Esophagus muscularis mucosa (tissue), 4 donors: ENCODE results near the gene TNF. TPM values are rescaled to one million over a fixed set of nuclear protein-coding genes. Genes with fewer than 3 reads are reported as not detected.
A peak's percentile ranks its signal among the peaks of the same experiment; 100 is the strongest.

Experiments used
- DNase-seq: peaks from one replicate; pipeline ENCODE4 v3.0.0-alpha.2; 2017; ENCODE audit errors: extremely low spot score
- H3K27ac ChIP-seq, 4 donors: fragments of 200-600 bp; sonication (generic); replicated peaks in 1 of 4; 1 replicate in 3 of 4; 2 replicates in 1 of 4; pipeline ENCODE4 v1.5.1; 2016 to 2019; ENCODE audit warnings: mild to moderate bottlenecking in 1 of 4
- H3K27me3 ChIP-seq, 4 donors: fragments of 200-600 bp; sonication (generic); one replicate each; pipeline versions ENCODE4 v1.5.1 to v1.6.0; 2016 to 2019
- H3K36me3 ChIP-seq, 4 donors: fragments of 200-600 bp; sonication (generic); one replicate each; pipeline ENCODE4 v1.5.1; 2016 to 2019
- H3K4me1 ChIP-seq, 4 donors: fragments of 200-600 bp; sonication (generic); one replicate each; pipeline ENCODE4 v1.5.1; 2016 to 2019
- H3K4me3 ChIP-seq, 4 donors: fragments of 200-600 bp; sonication (generic); 1 replicate in 2 of 4; 2 replicates in 2 of 4; pipeline ENCODE4 v1.5.1; 2016 to 2019; ENCODE audit warnings: mild to moderate bottlenecking in 4 of 4, moderate library complexity in 1 of 4
- H3K9me3 ChIP-seq, 4 donors: fragments of 200-600 bp; sonication (generic); 1 replicate in 3 of 4; 2 replicates in 1 of 4; pipeline ENCODE4 v1.5.1; 2016 to 2019
- CTCF ChIP-seq, 3 experiments: fragments of 200-600 bp in 2 of 3; fragments of 450-650 bp in 1 of 3; sonication (generic) in 2 of 3; IDR thresholded peaks; one replicate each; pipeline ENCODE4 v1.5.1; 2017 to 2019; ENCODE audit warnings: antibody characterized with exemption in 3 of 3, mild to moderate bottlenecking in 2 of 3, moderate library complexity in 1 of 3
- EP300 ChIP-seq: sonication (generic); formaldehyde crosslinking; IDR thresholded peaks from one replicate; pipeline ENCODE4 v1.6.1; 2017; ENCODE audit warnings: antibody characterized with exemption
- POLR2A ChIP-seq: fragments of 450-650 bp; IDR thresholded peaks from one replicate; pipeline ENCODE4 v1.6.1; 2017; ENCODE audit warnings: antibody characterized with exemption, moderate library complexity, mild to moderate bottlenecking, low read depth
- POLR2AphosphoS5 ChIP-seq, 2 donors: sonication (generic); formaldehyde crosslinking; IDR thresholded peaks; one replicate each; pipeline ENCODE4 v1.6.1; 2017; ENCODE audit warnings: antibody characterized with exemption in 2 of 2
- WGBS: methylation state at CpG from one replicate; pipeline ENCODE4 v1.1.5; 2018; 5-methylcytosine and 5-hydroxymethylcytosine counted together
- intact Hi-C: fragments of 100-400 bp; cut with DNase I; formaldehyde crosslinking; loops from one replicate; pipeline ENCODE4 v1.15.1; 2023
- total RNA-seq, 4 donors: library from RNA; depleted of rRNA; stranded (reverse); fragments of >200 nt; gene quantifications; one replicate each; pipeline versions ENCODE4 v1.1.0 to v1.2.1, GENCODE V29; 2016

TNF gene
- total RNA-seq, 4 donors from 2014 or later, result 0.17 to 1.5 TPM; not detected in 2

GRCh38 chr6:31617010-31617409, 41.6 kb downstream of the TNF start:
- 72% methylated on average over 2 of the region's 2 CpGs for WGBS
- intact Hi-C loops, result no loop called here
- TF ChIP-seq POLR2A, result no peak
- no peak for TF ChIP-seq POLR2AphosphoS5 (IDR thresholded peaks at IDR 0.05)
- TF ChIP-seq EP300, result no peak

GRCh38 chr6:31619805-31620585, 44.6 kb downstream of the TNF start:
- intact Hi-C loops, result no loop called here
- no peak for TF ChIP-seq CTCF (IDR thresholded peaks at IDR 0.05)
- peak; percentile 86 to 94 for TF ChIP-seq POLR2AphosphoS5 (IDR thresholded peaks at IDR 0.05)
- peak; percentile 64 for TF ChIP-seq POLR2A
- H3K4me1 ChIP-seq, result peaks cover 15 to 32% (median 24%) of the 10 kb centered on the region in 4 donors
- H3K36me3 ChIP-seq, result peaks cover 15 to 25% (median 21%) of the 10 kb centered on the region in 4 donors
- H3K4me3 ChIP-seq, result peak overlapping the region; percentile 69 to 88 (median 77)
- under 1% methylated on average over 50 of the region's 50 CpGs for WGBS
- no peaks in the 10 kb centered on the region for H3K27me3 ChIP-seq
- no peaks in the 10 kb centered on the region for H3K9me3 ChIP-seq
- peak; percentile 99 for DNase-seq
- peak overlapping the region; percentile 92 to 99 (median 96) for H3K27ac ChIP-seq

More at GRCh38 chr6:31617010-31617409, 41.6 kb downstream of the TNF start:
- Histone ChIP-seq H3K4me3 (no peak overlapping the region), H3K9me3 (no peaks in the 10 kb centered on the region), H3K27me3 (no peaks in the 10 kb centered on the region), H3K4me1 (peaks cover 10 to 13% (median 13%) of the 10 kb centered on the region in 4 donors), H3K27ac (no peak overlapping the region), H3K36me3 (no peaks in the 10 kb centered on the region)
- DNase-seq, result no peak

GRCh38 chr6:31620586-31621319, 45.4 kb downstream of the TNF start, which contains the start of gene PRRC2A:
Gene PRRC2A (plus strand): TSS chr6:31620715. CDS start chr6:31622790, 2,075 bp downstream.
- Histone ChIP-seq H3K36me3 (peaks cover 23 to 33% (median 29%) of the 10 kb centered on the region in 4 donors), H3K27me3 (no peaks in the 10 kb centered on the region), H3K27ac (peak within 1 kb of the TSS; percentile 92 to 99 (median 96)), H3K4me1 (peaks cover 15 to 32% (median 24%) of the 10 kb centered on the region in 4 donors), H3K9me3 (no peaks in the 10 kb centered on the region), H3K4me3 (peak within 1 kb of the TSS; percentile 69 to 88 (median 77))
- intact Hi-C loops, result no loop called here
- 0% methylated on average over 25 of the region's 67 CpGs for WGBS
- peak; percentile 36 to 71 for TF ChIP-seq POLR2AphosphoS5 (IDR thresholded peaks at IDR 0.05)
- TF ChIP-seq CTCF (IDR thresholded peaks at IDR 0.05), result no peak
- TF ChIP-seq POLR2A, result peak; percentile 91
- no peak for TF ChIP-seq EP300
- DNase-seq, result peak; percentile 94

- 5% methylated on average over 15 of the region's 15 CpGs for WGBS
- Histone ChIP-seq H3K4me1 (peaks cover 15 to 32% (median 24%) of the 10 kb centered on the region in 4 donors), H3K27ac (peak overlapping the region; percentile 92 to 99 (median 96)), H3K4me3 (peak overlapping the region; percentile 69 to 88 (median 77)), H3K36me3 (peaks cover 29 to 40% (median 36%) of the 10 kb centered on the region in 4 donors), H3K27me3 (no peaks in the 10 kb centered on the region), H3K9me3 (no peaks in the 10 kb centered on the region)
- DNase-seq, result no peak
- TF ChIP-seq EP300 (no peak), POLR2AphosphoS5 (IDR thresholded peaks at IDR 0.05) (no peak), POLR2A (no peak), CTCF (IDR thresholded peaks at IDR 0.05) (no peak)
- intact Hi-C loops, result no loop called here
These were observed 46.1 kb downstream of the TNF start for GRCh38 chr6:31621320-31621939.
